A673 (cell line): Measurements from ENCODE around the gene TSPEAR. TPM values are rescaled to one million over a fixed set of nuclear protein-coding genes. Genes with fewer than 3 reads are reported as not detected.

Experiments used
- BruUV-seq: library from RNA; stranded (reverse); fragments of 400-500 nt; replicated peaks from 2 replicates; lab custom pipeline; 2021; lab: Mats Ljungman, UMichigan
- CTCF ChIA-PET: fragments of 300-600 bp; sonication (Branson Sonifier 250); formaldehyde crosslinking; loops from one replicate; lab custom pipeline; 2022; ENCODE audit warnings: antibody characterized with exemption; lab: Charles Lee
- POLR2A ChIA-PET: fragments of 300-600 bp; sonication (Branson Sonifier 250); formaldehyde crosslinking; loops from one replicate; lab custom pipeline; 2022; ENCODE audit warnings: antibody characterized with exemption; ENCODE audit not compliant: low non-redundant PET; lab: Charles Lee
- DNase-seq: peaks from one replicate; pipeline ENCODE4 v3.0.0-alpha.2; 2015; ENCODE audit warnings: low spot score
- H3K27ac ChIP-seq: fragments of 200-600 bp; sonication (generic); 2 replicates; pipeline ENCODE4 v1.5.1; 2016; ENCODE audit warnings: mixed run types, low read depth, mild to moderate bottlenecking, mixed read lengths, antibody characterized with exemption, low read length; ENCODE audit not compliant: poor library complexity, severe bottlenecking
- H3K27me3 ChIP-seq: fragments of 200-600 bp; sonication (generic); replicated peaks from 2 replicates; pipeline ENCODE4 v1.6.1; 2017; ENCODE audit warnings: mixed run types, low read depth, mild to moderate bottlenecking, mixed read lengths, antibody characterized with exemption, low read length; ENCODE audit not compliant: insufficient read depth, poor library complexity
- H3K36me3 ChIP-seq: fragments of 200-600 bp; sonication (generic); 2 replicates; pipeline ENCODE4 v1.6.1; 2016; ENCODE audit warnings: mixed run types, mild to moderate bottlenecking, mixed read lengths, antibody characterized with exemption, low read length; ENCODE audit not compliant: insufficient read depth, poor library complexity, severe bottlenecking
- H3K4me1 ChIP-seq: fragments of 200-600 bp; sonication (generic); 2 replicates; pipeline ENCODE4 v1.6.1; 2017; ENCODE audit warnings: mixed run types, mild to moderate bottlenecking, mixed read lengths, antibody characterized with exemption, low read length; ENCODE audit not compliant: insufficient read depth, poor library complexity, severe bottlenecking
- H3K4me3 ChIP-seq: fragments of 200-600 bp; sonication (generic); 2 replicates; pipeline ENCODE4 v1.5.1; 2016; ENCODE audit warnings: low read depth, mixed run types, mild to moderate bottlenecking, mixed read lengths, low read length; ENCODE audit not compliant: poor library complexity, severe bottlenecking
- H3K9me3 ChIP-seq: fragments of 200-600 bp; sonication (generic); 2 replicates; pipeline ENCODE4 v1.6.1; 2016; ENCODE audit warnings: mixed run types, low read depth, mild to moderate bottlenecking, mixed read lengths, antibody characterized with exemption, low read length; ENCODE audit not compliant: poor library complexity, severe bottlenecking
- CTCF ChIP-seq: fragments of 300-800, 200-600 bp; sonication (generic); conservative IDR thresholded peaks from 2 replicates; pipeline ENCODE4 v1.5.1; 2017; ENCODE audit warnings: low read depth, mild to moderate bottlenecking, antibody characterized with exemption, low read length, moderate library complexity, mixed read lengths
- EZH2 ChIP-seq: fragments of 200-600 bp; sonication (generic); IDR thresholded peaks from 2 replicates; pipeline ENCODE4 v1.6.1; 2017; ENCODE audit warnings: borderline replicate concordance, low read depth, mild to moderate bottlenecking, mixed read lengths, antibody characterized with exemption, low read length; ENCODE audit not compliant: poor library complexity, severe bottlenecking
- intact Hi-C: fragments of 100-400 bp; cut with micrococcal nuclease; formaldehyde crosslinking; loops from one replicate; pipeline ENCODE4 v1.10.0; 2022; ENCODE audit not compliant: unreplicated experiment
- total RNA-seq: library from RNA; stranded (reverse); gene quantifications from 2 replicates; pipeline ENCODE4 v1.2.3, GENCODE V29; 2021

TSPEAR gene
- total RNA-seq, 1 experiment from 2014 or later = 8.3 TPM

- CTCF ChIA-PET = no interaction called here
- Histone ChIP-seq H3K4me3 (no peak overlapping the region), H3K9me3 (no peaks in the 10 kb centered on the region), H3K27ac (no peak overlapping the region), H3K4me1 (no peaks in the 10 kb centered on the region), H3K27me3 (no peaks in the 10 kb centered on the region), H3K36me3 (no peaks in the 10 kb centered on the region)
- TF ChIP-seq CTCF = no peak
- TF ChIP-seq EZH2 = no peak
- DNase-seq = no peak
- intact Hi-C loops = no loop called here
- BruUV-seq = no TSS peak
- POLR2A ChIA-PET = no interaction called here
Measured at GRCh38 chr21:44486302-44486701, 225.1 kb downstream of the TSPEAR start.

- BruUV-seq = no TSS peak
- ChIA-PET CTCF (no interaction called here), POLR2A (no interaction called here)
- no peak overlapping the region for H3K27ac ChIP-seq
- no peaks in the 10 kb centered on the region for H3K9me3 ChIP-seq
- DNase-seq = no peak
- H3K36me3 ChIP-seq = no peaks in the 10 kb centered on the region
- H3K27me3 ChIP-seq = no peaks in the 10 kb centered on the region
- no peak overlapping the region for H3K4me3 ChIP-seq
- no peaks in the 10 kb centered on the region for H3K4me1 ChIP-seq
- TF ChIP-seq CTCF = no peak
- intact Hi-C loops = no loop called here
Measured at GRCh38 chr21:44485796-44486195, 225.6 kb downstream of the TSPEAR start.

GRCh38 chr21:44485254-44485793, 226.0 kb downstream of the TSPEAR start:
- ChIA-PET CTCF (no interaction called here), POLR2A (no interaction called here)
- H3K4me1 ChIP-seq = no peaks in the 10 kb centered on the region
- H3K27me3 ChIP-seq = no peaks in the 10 kb centered on the region
- intact Hi-C loops = no loop called here
- no peak for DNase-seq
- no peak for TF ChIP-seq CTCF
- TF ChIP-seq EZH2 = no peak
- H3K4me3 ChIP-seq = no peak overlapping the region
- no peak overlapping the region for H3K27ac ChIP-seq
- H3K36me3 ChIP-seq = no peaks in the 10 kb centered on the region
- BruUV-seq = no TSS peak
- no peaks in the 10 kb centered on the region for H3K9me3 ChIP-seq
